Osteocyte (in vitro differentiated cells): ENCODE data around the gene AHR. TPM values are rescaled to one million over a fixed set of nuclear protein-coding genes. Genes with fewer than 3 reads are reported as not detected.

Experiments used
- DNase-seq: peaks from one replicate; pipeline ENCODE4 v3.0.0; 2021; ENCODE audit warnings: mixed read lengths; ENCODE audit not compliant: unreplicated experiment; ENCODE audit errors: extremely low spot score
- H3K27ac Mint-ChIP-seq: one replicate; pipeline ENCODE4 v1.8.0; 2021; ENCODE audit warnings: mild to moderate bottlenecking, mixed read lengths; ENCODE audit not compliant: unreplicated experiment
- H3K27me3 Mint-ChIP-seq: one replicate; pipeline ENCODE4 v1.8.0; 2021; ENCODE audit warnings: mixed read lengths; ENCODE audit not compliant: unreplicated experiment
- H3K36me3 Mint-ChIP-seq: one replicate; pipeline ENCODE4 v1.8.0; 2021; ENCODE audit warnings: mixed read lengths; ENCODE audit not compliant: unreplicated experiment
- H3K4me1 Mint-ChIP-seq: one replicate; pipeline ENCODE4 v1.8.0; 2021; ENCODE audit warnings: mixed read lengths; ENCODE audit not compliant: unreplicated experiment
- H3K4me3 Mint-ChIP-seq: one replicate; pipeline ENCODE4 v1.8.0; 2021; ENCODE audit warnings: mild to moderate bottlenecking, moderate library complexity, mixed read lengths; ENCODE audit not compliant: unreplicated experiment
- H3K9me3 Mint-ChIP-seq: one replicate; pipeline ENCODE4 v1.8.0; 2021; ENCODE audit warnings: mixed read lengths; ENCODE audit not compliant: unreplicated experiment
- CTCF ChIP-seq: fragments of 200-600 bp; sonication (generic); IDR thresholded peaks from 2 replicates; pipeline ENCODE4 v1.5.0; 2021; ENCODE audit warnings: antibody characterized with exemption, mild to moderate bottlenecking, moderate library complexity
- total RNA-seq: library from RNA; stranded (reverse); gene quantifications from 2 replicates; pipeline ENCODE4 v1.2.1, GENCODE V29; 2021

AHR gene
- total RNA-seq, 1 donor from 2014 or later: 270 TPM

GRCh38 chr7:17318146-17318545, 19.7 kb downstream of the AHR start:
- Mint-ChIP-seq H3K4me1 (peaks cover 85% of the 10 kb centered on the region), H3K9me3 (no peaks in the 10 kb centered on the region), H3K27me3 (no peaks in the 10 kb centered on the region), H3K4me3 (no peak overlapping the region), H3K27ac (peak overlapping the region; percentile 76), H3K36me3 (peaks cover 63% of the 10 kb centered on the region)
- TF ChIP-seq CTCF: no peak
- no peak for DNase-seq

- H3K4me1 Mint-ChIP-seq: peaks cover 80% of the 10 kb centered on the region
- H3K4me3 Mint-ChIP-seq: no peak overlapping the region
- H3K27ac Mint-ChIP-seq: peak overlapping the region; percentile 76
- DNase-seq: no peak
- peaks cover 59% of the 10 kb centered on the region for H3K36me3 Mint-ChIP-seq
- TF ChIP-seq CTCF: no peak
- no peaks in the 10 kb centered on the region for H3K27me3 Mint-ChIP-seq
- H3K9me3 Mint-ChIP-seq: no peaks in the 10 kb centered on the region
Measured at GRCh38 chr7:17319164-17320101, 21.0 kb downstream of the AHR start.

GRCh38 chr7:17320102-17320497, 21.6 kb downstream of the AHR start:
- H3K4me3 Mint-ChIP-seq: no peak overlapping the region

GRCh38 chr7:17320657-17321056, 22.2 kb downstream of the AHR start:
- TF ChIP-seq CTCF: no peak
- no peak for DNase-seq
- Mint-ChIP-seq H3K27me3 (no peaks in the 10 kb centered on the region), H3K9me3 (no peaks in the 10 kb centered on the region), H3K4me3 (no peak overlapping the region), H3K4me1 (peaks cover 80% of the 10 kb centered on the region), H3K27ac (peak overlapping the region; percentile 67), H3K36me3 (peaks cover 60% of the 10 kb centered on the region)

More at GRCh38 chr7:17320102-17320497, 21.6 kb downstream of the AHR start:
- no peak for TF ChIP-seq CTCF
- Mint-ChIP-seq H3K36me3 (peaks cover 57% of the 10 kb centered on the region), H3K9me3 (no peaks in the 10 kb centered on the region), H3K27me3 (no peaks in the 10 kb centered on the region), H3K27ac (peak overlapping the region; percentile 67), H3K4me1 (peaks cover 78% of the 10 kb centered on the region)
- DNase-seq: no peak

- Mint-ChIP-seq H3K9me3 (no peaks in the 10 kb centered on the region), H3K36me3 (peaks cover 56% of the 10 kb centered on the region), H3K4me1 (peaks cover 73% of the 10 kb centered on the region), H3K27ac (peak overlapping the region; percentile 87), H3K4me3 (no peak overlapping the region), H3K27me3 (no peaks in the 10 kb centered on the region)
- no peak for DNase-seq
- TF ChIP-seq CTCF: no peak
Measured at GRCh38 chr7:17325364-17325763, 26.9 kb downstream of the AHR start.
